ENCODE results near the gene TMC4.
"Not testable (repeated sequence)": the region's sequence is repeated elsewhere in the genome, so short reads cannot be mapped to it uniquely, and the experiment has no call there.

Gene TMC4

GRCh38 chr19:54203151-54203611 is 30.2 kb upstream of the TMC4 start:
- no peak for DNase-seq

GRCh38 chr19:54201980-54202379 is 29.0 kb upstream of the TMC4 start:
- no peak for DNase-seq

GRCh38 chr19:54201172-54201701 is 28.3 kb upstream of the TMC4 start:
- DNase-seq, result no peak

GRCh38 chr19:54199401-54199800 is 26.4 kb upstream of the TMC4 start:
- no peak for DNase-seq

GRCh38 chr19:54197121-54197520 is 24.2 kb upstream of the TMC4 start:
- DNase-seq, result no peak

GRCh38 chr19:54196536-54196935 is 23.6 kb upstream of the TMC4 start:
- no peak for DNase-seq

- DNase-seq, result not testable (repeated sequence)
Measured at GRCh38 chr19:54194463-54194862, 21.5 kb upstream of the TMC4 start.

- DNase-seq, result no peak
Measured at GRCh38 chr19:54193011-54193410, 20.1 kb upstream of the TMC4 start.

GRCh38 chr19:54191811-54192453 is 19.0 kb upstream of the TMC4 start:
- no peak for DNase-seq

GRCh38 chr19:54191011-54191810 is 18.3 kb upstream of the TMC4 start, which contains the start of gene TSEN34:
TSEN34 (plus strand) TSS chr19:54191308; CDS start chr19:54191365, 57 bp downstream.
- DNase-seq, result no peak

GRCh38 chr19:54190503-54191010 is 17.6 kb upstream of the TMC4 start:
- DNase-seq, result peak; percentile 96 to 97

GRCh38 chr19:54189735-54190502 is 17.0 kb upstream of the TMC4 start:
- DNase-seq, result peak; percentile 97 to 98

GRCh38 chr19:54189145-54189734 is 16.3 kb upstream of the TMC4 start, which contains the start of gene MBOAT7:
MBOAT7 (minus strand) TSS chr19:54189580; CDS start chr19:54188508, 1,072 bp downstream.
- peak in 1 of 2 experiments; percentile 97 for DNase-seq

- no peak for DNase-seq
Measured at GRCh38 chr19:54188215-54188871, 15.4 kb upstream of the TMC4 start.

- DNase-seq, result no peak
Measured at GRCh38 chr19:54186934-54187381, 14.0 kb upstream of the TMC4 start.

- DNase-seq, result no peak
Measured at GRCh38 chr19:54186351-54186750, 13.4 kb upstream of the TMC4 start.

GRCh38 chr19:54183431-54183830 is 10.5 kb upstream of the TMC4 start:
- no peak for DNase-seq

GRCh38 chr19:54181894-54182293 is 8.9 kb upstream of the TMC4 start:
- not testable (repeated sequence) for DNase-seq

GRCh38 chr19:54180691-54181091 is 7.7 kb upstream of the TMC4 start:
- no peak for DNase-seq

GRCh38 chr19:54179921-54180461 is 7.0 kb upstream of the TMC4 start:
- DNase-seq, result no peak

GRCh38 chr19:54179262-54179852 is 6.4 kb upstream of the TMC4 start:
- DNase-seq, result no peak

Data from cerebellar nuclear complex (tissue), 1 donor.